ENCODE measurements around the gene COL18A1.

DNA sequence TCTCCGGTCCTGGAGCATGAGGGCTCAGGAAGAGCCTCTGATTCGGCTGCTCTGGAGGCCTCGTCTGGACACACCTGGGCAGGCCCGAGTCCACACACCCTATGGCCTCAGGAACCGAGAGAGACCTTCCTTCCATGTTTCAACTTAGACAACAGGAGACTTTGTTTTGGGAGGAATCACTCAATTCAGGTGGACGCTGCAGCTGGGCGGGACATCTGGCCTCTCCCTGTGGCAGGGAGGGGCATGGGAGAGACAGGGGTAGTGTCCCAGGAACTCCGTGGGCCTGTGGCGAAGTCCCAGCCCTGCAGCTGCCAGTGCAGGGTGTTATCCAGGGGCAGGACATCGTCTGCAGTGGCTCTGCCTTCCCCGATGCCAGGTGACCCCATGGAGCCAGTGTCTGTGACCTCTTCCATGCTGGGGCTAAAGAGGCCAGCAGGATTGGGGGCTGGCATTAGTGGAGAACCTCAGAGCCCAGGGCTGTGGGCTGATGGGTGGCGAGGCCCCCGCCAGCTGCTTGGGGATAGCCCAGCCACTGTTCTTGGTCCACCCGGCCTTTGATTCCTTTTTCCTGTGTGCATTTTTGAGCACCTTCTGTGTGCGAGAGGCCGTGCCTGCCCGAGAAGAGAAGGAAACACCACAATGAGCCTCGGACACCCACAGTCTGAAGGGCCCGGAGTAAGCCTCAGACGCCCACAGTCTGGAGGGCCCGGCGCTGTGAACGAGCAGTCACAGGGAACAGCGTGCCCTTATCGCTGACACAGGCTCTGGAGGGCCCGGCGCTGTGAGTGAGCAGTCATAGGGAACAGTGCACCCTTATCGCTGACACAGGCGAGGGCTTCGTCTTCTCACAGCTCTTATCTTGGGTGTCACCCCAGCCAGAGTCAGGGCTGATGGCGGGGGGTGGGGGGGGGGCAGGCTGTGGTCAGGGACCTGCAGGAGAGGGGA, 6.2 kb downstream of the COL18A1 start:
- TF ChIP-seq, protein P1, sequence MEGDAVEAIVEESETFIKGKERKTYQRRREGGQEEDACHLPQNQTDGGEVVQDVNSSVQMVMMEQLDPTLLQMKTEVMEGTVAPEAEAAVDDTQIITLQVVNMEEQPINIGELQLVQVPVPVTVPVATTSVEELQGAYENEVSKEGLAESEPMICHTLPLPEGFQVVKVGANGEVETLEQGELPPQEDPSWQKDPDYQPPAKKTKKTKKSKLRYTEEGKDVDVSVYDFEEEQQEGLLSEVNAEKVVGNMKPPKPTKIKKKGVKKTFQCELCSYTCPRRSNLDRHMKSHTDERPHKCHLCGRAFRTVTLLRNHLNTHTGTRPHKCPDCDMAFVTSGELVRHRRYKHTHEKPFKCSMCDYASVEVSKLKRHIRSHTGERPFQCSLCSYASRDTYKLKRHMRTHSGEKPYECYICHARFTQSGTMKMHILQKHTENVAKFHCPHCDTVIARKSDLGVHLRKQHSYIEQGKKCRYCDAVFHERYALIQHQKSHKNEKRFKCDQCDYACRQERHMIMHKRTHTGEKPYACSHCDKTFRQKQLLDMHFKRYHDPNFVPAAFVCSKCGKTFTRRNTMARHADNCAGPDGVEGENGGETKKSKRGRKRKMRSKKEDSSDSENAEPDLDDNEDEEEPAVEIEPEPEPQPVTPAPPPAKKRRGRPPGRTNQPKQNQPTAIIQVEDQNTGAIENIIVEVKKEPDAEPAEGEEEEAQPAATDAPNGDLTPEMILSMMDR (IDR thresholded peaks at IDR 0.05; ENCODE audit: low read depth, low read length): no peak
- no peak for TF ChIP-seq EZH2phosphoT487 (IDR thresholded peaks at IDR 0.05; ENCODE audit: low read depth)

Data from OCI-LY3 (cell line).